GM19240 (cell line): Measurements from ENCODE around the gene IFI27.
"Not testable (repeated sequence)": the region's sequence is repeated elsewhere in the genome, so short reads cannot be mapped to it uniquely, and the experiment has no call there.

Experiments
- DNase-seq: peaks from one replicate; pipeline ENCODE4 v3.0.0; 2011; ENCODE audit warnings: low spot score; ENCODE audit not compliant: insufficient read length

Gene IFI27

GRCh38 chr14:94152676-94153075 lies 42.1 kb downstream of the IFI27 start:
- DNase-seq, result no peak

DNA sequence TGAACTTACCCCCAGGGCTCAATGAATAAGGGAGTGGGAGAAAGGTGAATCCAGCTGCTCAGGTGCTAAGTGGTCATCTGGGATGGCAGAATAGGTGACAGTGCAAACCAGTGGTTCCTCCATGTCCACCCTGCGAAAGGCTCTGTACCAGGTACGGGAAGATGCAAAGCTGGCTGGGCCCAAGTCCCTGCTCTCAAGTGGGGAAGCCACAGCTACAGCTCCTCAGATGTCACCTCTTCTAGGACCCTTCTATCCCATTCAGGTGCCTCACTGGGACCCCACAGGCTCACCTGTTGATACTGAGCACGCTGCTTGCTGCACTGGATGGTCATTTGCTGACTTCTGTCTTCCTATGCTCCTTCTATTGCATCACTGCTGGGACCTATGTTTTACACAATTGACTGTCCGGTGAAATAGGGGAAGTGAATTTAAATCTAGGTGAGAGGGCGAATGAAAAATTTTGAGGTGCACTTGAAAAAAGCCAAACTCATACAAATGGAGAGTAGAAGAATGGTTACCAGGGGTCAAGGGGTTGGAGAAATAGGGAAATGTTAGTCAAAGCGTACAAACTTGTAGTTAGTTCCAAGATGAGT lies 43.3 kb downstream of the IFI27 start:
- DNase-seq, result no peak

- DNase-seq, result not testable (repeated sequence)
These were observed 45.6 kb downstream of the IFI27 start for GRCh38 chr14:94156143-94156542.

GRCh38 chr14:94157197-94157596 lies 46.7 kb downstream of the IFI27 start:
- no peak for DNase-seq

DNA sequence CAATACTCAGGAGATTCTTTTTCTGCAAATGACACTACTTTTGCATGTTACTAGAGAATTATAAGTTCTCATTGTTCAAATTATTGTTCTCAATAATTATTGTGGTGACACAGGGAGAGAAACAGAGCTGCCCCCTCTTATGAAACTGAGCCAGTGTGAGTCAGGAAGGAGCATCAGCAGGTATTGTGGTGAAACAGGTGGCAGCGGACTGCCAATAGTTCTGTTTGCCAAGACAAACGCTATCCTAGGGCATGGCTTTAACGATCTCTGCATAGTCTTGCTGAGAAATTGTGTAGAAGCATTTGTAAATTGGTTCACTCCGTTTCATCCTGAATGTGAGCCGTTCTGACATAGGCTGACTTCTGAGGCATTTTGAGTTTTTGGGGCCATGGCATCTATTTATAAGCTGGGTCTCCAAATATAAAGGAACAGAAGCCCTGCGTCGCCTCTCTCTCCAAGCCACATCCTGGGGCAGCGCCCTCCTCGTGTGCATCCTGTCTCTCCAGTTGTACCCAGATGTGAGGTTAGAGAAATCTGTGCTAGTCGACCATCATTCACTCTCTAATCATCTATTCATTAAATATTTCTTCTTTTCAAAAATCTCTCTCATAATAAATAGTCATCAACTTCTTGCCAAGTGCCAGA lies 47.8 kb downstream of the IFI27 start:
- no peak for DNase-seq

- DNase-seq, result no peak
These were observed 50.5 kb downstream of the IFI27 start for GRCh38 chr14:94161058-94161457.

- no peak for DNase-seq
These were observed 51.4 kb downstream of the IFI27 start for GRCh38 chr14:94161981-94162380.

GRCh38 chr14:94162466-94162865 lies 51.9 kb downstream of the IFI27 start:
- DNase-seq, result no peak

- DNase-seq, result no peak
These were observed 53.3 kb downstream of the IFI27 start for GRCh38 chr14:94163796-94164195.

DNA sequence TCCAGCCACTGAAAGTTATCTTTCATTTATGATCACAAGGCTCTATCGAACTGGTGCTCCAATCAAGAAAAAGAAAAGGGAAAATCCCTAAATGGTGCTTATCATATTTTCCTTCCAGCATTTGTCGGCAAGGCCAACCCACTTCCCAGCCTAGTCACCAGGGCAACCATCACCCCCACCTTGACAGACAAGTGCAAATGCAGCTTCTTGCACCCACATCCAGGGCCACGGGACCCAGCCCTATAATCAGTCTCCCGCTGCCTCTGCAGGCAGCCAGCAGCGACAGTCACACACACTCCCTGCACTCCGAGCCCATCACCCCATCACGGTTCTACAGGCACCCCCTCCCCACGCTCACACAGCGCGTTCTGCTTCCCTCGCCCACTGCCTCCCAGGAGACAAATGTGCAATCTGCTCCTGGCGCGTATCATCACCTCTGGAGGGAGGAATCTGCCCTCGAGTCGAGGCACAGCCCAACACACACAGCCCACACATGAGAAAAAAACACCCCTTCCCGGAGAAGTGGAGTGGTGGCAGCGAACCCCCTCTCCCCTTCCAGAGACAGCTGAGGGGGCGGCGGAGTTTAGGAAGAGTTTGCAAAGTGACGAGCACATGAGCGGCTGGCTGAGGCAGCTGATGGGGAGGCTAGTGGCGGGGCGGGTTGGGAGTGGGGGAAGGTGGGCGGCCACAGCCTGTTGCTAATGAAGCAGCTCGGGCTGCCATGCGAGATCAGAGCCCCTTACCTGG lies 54.3 kb downstream of the IFI27 start:
- DNase-seq, result no peak

DNA sequence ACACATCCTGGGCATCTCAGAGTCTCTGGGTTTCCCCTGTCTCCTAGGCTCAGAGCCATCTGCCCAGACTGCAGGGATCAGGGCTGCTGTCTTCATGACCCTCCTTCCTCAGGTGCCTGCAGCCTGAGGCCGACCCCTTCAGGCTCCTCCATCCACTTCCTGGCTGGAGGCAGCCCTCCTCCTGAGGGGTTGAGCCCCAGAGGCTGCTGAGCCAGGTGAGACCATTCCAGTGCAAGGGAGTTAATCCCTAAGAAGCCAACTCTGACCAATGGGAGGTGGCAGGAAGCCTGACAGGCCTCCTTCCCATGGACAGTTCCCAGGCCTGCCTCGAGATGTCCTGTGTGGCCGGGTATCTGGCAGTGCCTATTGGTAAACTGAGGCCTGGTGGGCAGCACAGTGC lies 55.2 kb downstream of the IFI27 start:
- no peak for DNase-seq
